Activated CD8-positive, alpha-beta T cell treated with anti-CD3 and anti-CD28 coated beads, Interleukin-2, amount 10 ng/mL, durations not matched to agents 7 days and 5 days (primary cell): ENCODE results near the gene NUDT16. TPM values are rescaled to one million over a fixed set of nuclear protein-coding genes. Genes with fewer than 3 reads are reported as not detected.

Experiments used
- ATAC-seq: fragments of 150-1000 bp; cut with Tn5 transposase; one replicate; pipeline ENCODE4 v1.10.0; 2021; ENCODE audit warnings: moderate library complexity
- CTCF ChIA-PET: fragments of 350-600 bp; sonication (Branson Sonifier 250); formaldehyde crosslinking; loops from one replicate; lab custom pipeline; 2021; ENCODE audit warnings: antibody characterized with exemption; lab: Charles Lee
- POLR2A ChIA-PET: fragments of 350-600 bp; sonication (Branson Sonifier 250); formaldehyde crosslinking; loops from one replicate; lab custom pipeline; 2021; ENCODE audit warnings: antibody characterized with exemption; lab: Charles Lee
- DNase-seq: peaks from one replicate; pipeline ENCODE4 v3.0.0-alpha.2; 2020
- H3K27ac Mint-ChIP-seq: one replicate; pipeline ENCODE4 v1.8.0; 2021; ENCODE audit warnings: mild to moderate bottlenecking, mixed read lengths
- H3K27me3 Mint-ChIP-seq: one replicate; pipeline ENCODE4 v1.8.0; 2021; ENCODE audit warnings: low read depth, mixed read lengths
- H3K36me3 Mint-ChIP-seq: one replicate; pipeline ENCODE4 v1.8.0; 2021; ENCODE audit warnings: low read depth, mixed read lengths
- H3K4me1 Mint-ChIP-seq: one replicate; pipeline ENCODE4 v1.8.0; 2021; ENCODE audit warnings: low read depth, mixed read lengths
- H3K4me3 Mint-ChIP-seq: one replicate; pipeline ENCODE4 v1.8.0; 2021; ENCODE audit warnings: mild to moderate bottlenecking, mixed read lengths
- H3K9me3 Mint-ChIP-seq: one replicate; pipeline ENCODE4 v1.8.0; 2022; ENCODE audit warnings: mixed read lengths; ENCODE audit not compliant: insufficient read depth
- total RNA-seq, 2 experiments: library from RNA; stranded (reverse); gene quantifications; one replicate each; pipeline ENCODE4 v1.2.3, GENCODE V29; 2021

NUDT16 gene
- total RNA-seq, 2 experiments from 2014 or later = 7.8 to 8.3 TPM

- Mint-ChIP-seq H3K36me3 (no peaks in the 10 kb centered on the region), H3K4me3 (no peak overlapping the region), H3K27ac (no peak overlapping the region), H3K9me3 (no peaks in the 10 kb centered on the region), H3K4me1 (peaks cover 5% of the 10 kb centered on the region), H3K27me3 (peaks cover 2% of the 10 kb centered on the region)
- DNase-seq (no peak), ATAC-seq (no peak)
- POLR2A ChIA-PET = no interaction called here
- CTCF ChIA-PET = no interaction called here
Observed at GRCh38 chr3:131421301-131421700, 39.7 kb downstream of the NUDT16 start.

- Mint-ChIP-seq H3K4me1 (peaks cover 5% of the 10 kb centered on the region), H3K4me3 (no peak overlapping the region), H3K9me3 (no peaks in the 10 kb centered on the region), H3K27ac (no peak overlapping the region), H3K27me3 (peaks cover 2% of the 10 kb centered on the region), H3K36me3 (no peaks in the 10 kb centered on the region)
- DNase-seq (no peak), ATAC-seq (no peak)
- ChIA-PET POLR2A (no interaction called here), CTCF (no interaction called here)
Observed at GRCh38 chr3:131421957-131422498, 40.5 kb downstream of the NUDT16 start.

- ATAC-seq (no peak), DNase-seq (no peak)
- H3K27ac Mint-ChIP-seq = no peak overlapping the region
- H3K4me1 Mint-ChIP-seq = peaks cover under 1% of the 10 kb centered on the region
- H3K4me3 Mint-ChIP-seq = no peak overlapping the region
- H3K27me3 Mint-ChIP-seq = no peaks in the 10 kb centered on the region
- H3K36me3 Mint-ChIP-seq = no peaks in the 10 kb centered on the region
- ChIA-PET POLR2A (no interaction called here), CTCF (no interaction called here)
- H3K9me3 Mint-ChIP-seq = no peaks in the 10 kb centered on the region
Observed at GRCh38 chr3:131427226-131427625, 45.7 kb downstream of the NUDT16 start.

- CTCF ChIA-PET = no interaction called here
- no peak for DNase-seq
- Mint-ChIP-seq H3K36me3 (no peaks in the 10 kb centered on the region), H3K4me3 (no peak overlapping the region), H3K27me3 (peaks cover 7% of the 10 kb centered on the region), H3K4me1 (no peaks in the 10 kb centered on the region), H3K9me3 (no peaks in the 10 kb centered on the region), H3K27ac (no peak overlapping the region)
- no peak for ATAC-seq
- POLR2A ChIA-PET = no interaction called here
Observed at GRCh38 chr3:131431754-131432153, 50.2 kb downstream of the NUDT16 start.

GRCh38 chr3:131432441-131432840 is 50.9 kb downstream of the NUDT16 start:
- no peak overlapping the region for H3K27ac Mint-ChIP-seq
- ChIA-PET CTCF (no interaction called here), POLR2A (no interaction called here)
- no peak overlapping the region for H3K4me3 Mint-ChIP-seq
- DNase-seq (no peak), ATAC-seq (no peak)
- H3K4me1 Mint-ChIP-seq = no peaks in the 10 kb centered on the region
- no peaks in the 10 kb centered on the region for H3K9me3 Mint-ChIP-seq
- H3K36me3 Mint-ChIP-seq = no peaks in the 10 kb centered on the region
- peaks cover 11% of the 10 kb centered on the region for H3K27me3 Mint-ChIP-seq

- DNase-seq (no peak), ATAC-seq (no peak)
- Mint-ChIP-seq H3K4me3 (no peak overlapping the region), H3K4me1 (no peaks in the 10 kb centered on the region), H3K36me3 (no peaks in the 10 kb centered on the region), H3K9me3 (no peaks in the 10 kb centered on the region), H3K27ac (no peak overlapping the region), H3K27me3 (peaks cover 11% of the 10 kb centered on the region)
- POLR2A ChIA-PET = no interaction called here
- CTCF ChIA-PET = no interaction called here
Observed at GRCh38 chr3:131435000-131435399, 53.4 kb downstream of the NUDT16 start.

Other genes with a start within 250 kb of the NUDT16 start
- 10 to 100 TPM; 75.2 to 83.0 TPM for gene MRPL3, start 121.2 kb downstream of the NUDT16 start, total RNA-seq